Stimulated activated CD4-positive, alpha-beta T cell treated with anti-CD3 and anti-CD28 coated beads, Interleukin-15, amount 100 ng/mL, for 24 hours (primary cell): ENCODE data around the gene MAK.
"Not testable (repeated sequence)": the region's sequence is repeated elsewhere in the genome, so short reads cannot be mapped to it uniquely, and the experiment has no call there.

ENCODE experiments used
- DNase-seq: peaks from one replicate; pipeline ENCODE4 v3.0.0-alpha.2; 2020

MAK gene

GRCh38 chr6:10771371-10771894, 66.9 kb downstream of the MAK start:
- DNase-seq = no peak

GRCh38 chr6:10769419-10769818, 68.9 kb downstream of the MAK start:
- no peak for DNase-seq

GRCh38 chr6:10763006-10763405, 75.3 kb downstream of the MAK start:
- DNase-seq = no peak

- DNase-seq = peak; percentile 8
These were observed 78.4 kb downstream of the MAK start for GRCh38 chr6:10759884-10760329.

- DNase-seq = no peak
These were observed 79.0 kb downstream of the MAK start for GRCh38 chr6:10759312-10759839.

- DNase-seq = no peak
These were observed 82.3 kb downstream of the MAK start for GRCh38 chr6:10756085-10756484.

- not testable (repeated sequence) for DNase-seq
These were observed 86.6 kb downstream of the MAK start for GRCh38 chr6:10751757-10752156.

GRCh38 chr6:10750568-10750967, 87.8 kb downstream of the MAK start:
- not testable (repeated sequence) for DNase-seq

GRCh38 chr6:10749734-10750133, 88.6 kb downstream of the MAK start:
- DNase-seq = no peak

GRCh38 chr6:10747251-10747972, 90.9 kb downstream of the MAK start, which contains the start of gene TMEM14B:
TSS of gene TMEM14B (plus strand) at chr6:10747805. CDS start at chr6:10749246, 1,441 bp downstream.
- DNase-seq = peak; percentile 100

GRCh38 chr6:10746915-10747250, 91.5 kb downstream of the MAK start:
- DNase-seq = no peak

- DNase-seq = no peak
These were observed 93.2 kb downstream of the MAK start for GRCh38 chr6:10745116-10745515.

- DNase-seq = no peak
These were observed 94.8 kb downstream of the MAK start for GRCh38 chr6:10743515-10743914.

GRCh38 chr6:10742251-10742650, 96.1 kb downstream of the MAK start:
- no peak for DNase-seq

GRCh38 chr6:10741643-10742042, 96.7 kb downstream of the MAK start:
- not testable (repeated sequence) for DNase-seq

GRCh38 chr6:10740061-10740460, 98.3 kb downstream of the MAK start:
- DNase-seq = no peak

- no peak for DNase-seq
These were observed 101.6 kb downstream of the MAK start for GRCh38 chr6:10736731-10737130.

- DNase-seq = no peak
These were observed 104.5 kb downstream of the MAK start for GRCh38 chr6:10733863-10734262.

GRCh38 chr6:10733151-10733715, 105.1 kb downstream of the MAK start:
- no peak for DNase-seq

GRCh38 chr6:10730254-10730653, 108.1 kb downstream of the MAK start:
- DNase-seq = no peak

GRCh38 chr6:10725716-10726115, 112.6 kb downstream of the MAK start:
- DNase-seq = no peak

GRCh38 chr6:10725044-10725443, 113.3 kb downstream of the MAK start:
- DNase-seq = no peak

- peak; percentile 8 for DNase-seq
These were observed 114.8 kb downstream of the MAK start for GRCh38 chr6:10723567-10723881.

- DNase-seq = peak; percentile 97
These were observed 115.3 kb downstream of the MAK start, which contains the start of gene TMEM14C for GRCh38 chr6:10722820-10723566. TSS of gene TMEM14C (plus strand) at chr6:10723070. CDS start at chr6:10724614, 1,544 bp downstream.
